Naive thymus-derived CD4-positive, alpha-beta T cell (primary cell): ENCODE measurements around the gene WSCD2. TPM values are rescaled to one million over a fixed set of nuclear protein-coding genes. Genes with fewer than 3 reads are reported as not detected.

Experiments
- ATAC-seq: fragments of 150-1000 bp; cut with Tn5 transposase; 2 replicates; pipeline ENCODE4 v1.10.0; 2021; ENCODE audit warnings: mild to moderate bottlenecking, moderate library complexity
- CTCF ChIA-PET: fragments of 350-600 bp; sonication (Branson Sonifier 250); formaldehyde crosslinking; loops from one replicate; lab custom pipeline; 2021; ENCODE audit warnings: antibody characterized with exemption; lab: Charles Lee
- POLR2A ChIA-PET: fragments of 350-600 bp; sonication (Branson Sonifier 250); formaldehyde crosslinking; loops from one replicate; lab custom pipeline; 2021; ENCODE audit warnings: antibody characterized with exemption, inconsistent platforms; lab: Charles Lee
- DNase-seq, 9 donors: peaks; one replicate each; pipeline versions ENCODE4 v3.0.0 to v3.0.0-alpha.2; 2020 to 2022; ENCODE audit warnings: mixed read lengths in 1 of 9
- H3K27ac ChIP-seq: one replicate; pipeline ENCODE4 v1.7.0; 2013; ENCODE audit warnings: mild to moderate bottlenecking, low read depth, low read length, moderate library complexity
- H3K27me3 ChIP-seq, 2 donors: one replicate each; pipeline ENCODE4 v1.7.0; 2013; ENCODE audit warnings: low read length in 2 of 2, mild to moderate bottlenecking in 2 of 2, moderate library complexity in 2 of 2; ENCODE audit not compliant: control insufficient read depth in 2 of 2, insufficient read depth in 2 of 2
- H3K36me3 ChIP-seq, 3 experiments: 1 replicate in 2 of 3; 2 replicates in 1 of 3; pipeline ENCODE4 v1.7.0; 2013; ENCODE audit warnings: low read length in 3 of 3, mild to moderate bottlenecking in 3 of 3, moderate library complexity in 1 of 3; ENCODE audit not compliant: insufficient read depth in 3 of 3, control insufficient read depth in 2 of 3
- H3K4me1 ChIP-seq, 2 donors: one replicate each; pipeline ENCODE4 v1.7.0; 2013; ENCODE audit warnings: low read length in 2 of 2, mild to moderate bottlenecking in 2 of 2, moderate library complexity in 1 of 2; ENCODE audit not compliant: control insufficient read depth in 2 of 2, insufficient read depth in 2 of 2
- H3K4me3 ChIP-seq: 2 replicates; pipeline ENCODE4 v1.7.0; 2013; ENCODE audit warnings: mild to moderate bottlenecking, low read length
- H3K9me3 ChIP-seq, 3 experiments: 1 replicate in 2 of 3; 2 replicates in 1 of 3; pipeline ENCODE4 v1.7.0; 2013; ENCODE audit warnings: low read length in 3 of 3; ENCODE audit not compliant: control insufficient read depth in 2 of 3
- H3K27ac Mint-ChIP-seq, 9 donors: one replicate each; pipeline ENCODE4 v1.8.0; 2020 to 2022; ENCODE audit warnings: mixed read lengths in 9 of 9, mild to moderate bottlenecking in 8 of 9, moderate library complexity in 5 of 9, inconsistent platforms in 2 of 9
- H3K27me3 Mint-ChIP-seq, 5 donors: one replicate each; pipeline ENCODE4 v1.8.0; 2021 to 2022; ENCODE audit warnings: mixed read lengths in 5 of 5, mild to moderate bottlenecking in 1 of 5
- H3K36me3 Mint-ChIP-seq, 5 donors: one replicate each; pipeline ENCODE4 v1.8.0; 2020 to 2022; ENCODE audit warnings: mixed read lengths in 5 of 5, mild to moderate bottlenecking in 3 of 5, inconsistent platforms in 1 of 5
- H3K4me1 Mint-ChIP-seq, 7 donors: one replicate each; pipeline ENCODE4 v1.8.0; 2020 to 2022; ENCODE audit warnings: mixed read lengths in 7 of 7, mild to moderate bottlenecking in 3 of 7, inconsistent platforms in 1 of 7
- H3K4me3 Mint-ChIP-seq, 10 donors: one replicate each; pipeline ENCODE4 v1.8.0; 2020 to 2022; ENCODE audit warnings: mild to moderate bottlenecking in 10 of 10, mixed read lengths in 10 of 10, moderate library complexity in 6 of 10, inconsistent platforms in 2 of 10
- H3K9me3 Mint-ChIP-seq, 11 donors: one replicate each; pipeline ENCODE4 v1.8.0; 2020 to 2022; ENCODE audit warnings: mixed read lengths in 11 of 11, mild to moderate bottlenecking in 4 of 11, inconsistent platforms in 1 of 11, moderate library complexity in 1 of 11
- intact Hi-C, 2 donors: fragments of 100-400 bp; cut with micrococcal nuclease; formaldehyde crosslinking; loops; one replicate each; pipeline ENCODE4 v1.15.1; 2023
- polyA plus RNA-seq, 2 donors: library from polyadenylated mRNA; unstranded; fragments of 300-500 nt; fragmentation: Illumina TruSeq; gene quantifications; one replicate each; pipeline ENCODE4 v1.2.3, GENCODE V29; 2021
- total RNA-seq, 6 experiments: library from RNA in 5 of 6; stranded (reverse) in 5 of 6; gene quantifications; 1 replicate in 5 of 6; 2 replicates in 1 of 6; pipeline ENCODE4 v1.2.3 and lab custom pipeline; 2021 to 2026

Gene WSCD2
- not detected for total RNA-seq
- polyA plus RNA-seq: not detected
- total RNA-seq (lab: John Stamatoyannopoulos, UW): not detected

DNA sequence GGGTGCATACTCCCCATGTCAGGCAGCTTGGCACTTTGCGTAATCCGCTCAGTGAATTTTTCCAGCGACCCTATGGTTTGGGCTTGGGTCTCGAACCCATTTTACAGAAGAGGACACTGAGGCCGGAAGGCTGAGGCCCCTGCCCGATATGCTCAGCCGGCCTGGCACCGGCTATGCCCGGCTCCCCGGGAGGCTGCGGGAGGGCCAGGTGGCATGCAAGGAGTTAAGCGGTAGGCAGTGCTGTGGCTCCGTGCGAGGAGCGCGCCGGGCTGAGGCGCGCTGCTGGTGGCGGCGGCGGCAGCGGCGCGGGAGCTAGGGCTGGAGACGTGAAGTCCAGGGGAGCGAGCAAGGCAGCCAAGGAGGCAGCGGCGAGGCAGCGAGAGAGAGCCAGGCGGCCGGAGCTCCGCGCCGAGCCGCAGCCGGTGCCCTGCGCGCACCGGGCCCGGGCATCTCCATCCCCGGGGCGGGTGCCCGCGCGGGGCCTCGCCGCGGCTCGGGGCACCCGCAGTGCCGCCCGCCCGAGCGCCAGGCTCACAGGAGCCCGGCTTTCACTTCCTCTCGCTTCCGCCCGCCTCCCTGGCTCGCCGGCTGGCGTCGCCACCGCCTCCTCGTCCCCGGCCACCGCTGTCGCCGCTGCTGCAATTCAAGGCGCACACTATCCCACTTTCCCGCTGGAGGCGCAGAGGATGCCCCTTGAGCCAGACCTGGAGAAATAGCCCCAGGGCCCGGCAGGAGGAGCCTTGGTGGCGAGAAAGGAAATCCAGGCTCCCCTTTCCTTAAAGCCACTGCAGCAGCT lies at the start of gene WSCD2:
Gene WSCD2 (plus strand): TSS at position 272 of the 796 bp plus-strand sequence. CDS start 66,545 bp downstream, outside the sequence.
- peak within 1 kb of the TSS in 6 of 10 donors; percentile 30 to 66 (median 46) for H3K4me3 Mint-ChIP-seq
- Histone ChIP-seq H3K9me3 (no peaks in the 10 kb centered on the region), H3K36me3 (no peaks in the 10 kb centered on the region), H3K27ac (no peak within 1 kb of the TSS), H3K4me1 (no peaks in the 10 kb centered on the region), H3K27me3 (peaks cover 0 to 6% of the 10 kb centered on the region in 2 donors), H3K4me3 (no peak within 1 kb of the TSS)
- no peak within 1 kb of the TSS for H3K27ac Mint-ChIP-seq
- peaks cover 0 to 5% (median 0%) of the 10 kb centered on the region in 5 donors for H3K36me3 Mint-ChIP-seq
- intact Hi-C loops: no loop called here
- H3K4me1 Mint-ChIP-seq: peaks cover 0 to 6% (median 0%) of the 10 kb centered on the region in 7 donors
- ChIA-PET CTCF (no interaction called here), POLR2A (no interaction called here)
- H3K9me3 Mint-ChIP-seq: peaks cover 0 to 18% (median 0%) of the 10 kb centered on the region in 11 donors
- H3K27me3 Mint-ChIP-seq: peaks cover 59 to 70% (median 60%) of the 10 kb centered on the region in 5 donors
- DNase-seq (no peak), ATAC-seq (peak; percentile 59)

DNA sequence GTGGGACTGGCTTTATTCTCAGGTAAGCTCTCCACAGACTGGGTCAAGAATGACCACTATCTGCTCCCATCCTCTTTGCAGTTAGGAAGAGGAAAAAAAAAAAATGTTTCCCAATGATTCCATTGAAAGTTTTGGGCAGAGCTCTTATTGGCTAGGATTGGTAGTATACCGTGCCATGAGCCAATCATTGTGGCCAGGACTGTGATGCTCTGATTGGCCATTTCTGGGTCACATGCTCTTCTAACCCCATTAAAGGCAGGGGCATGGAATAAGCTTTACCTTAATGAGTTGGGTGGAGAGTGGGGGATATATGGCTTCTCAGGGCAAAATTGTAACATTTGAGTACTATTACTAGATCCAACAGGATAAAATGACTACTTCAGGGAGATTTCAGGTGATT lies 49.4 kb upstream of the WSCD2 start:
- CTCF ChIA-PET: no interaction called here
- no peak for DNase-seq

DNA sequence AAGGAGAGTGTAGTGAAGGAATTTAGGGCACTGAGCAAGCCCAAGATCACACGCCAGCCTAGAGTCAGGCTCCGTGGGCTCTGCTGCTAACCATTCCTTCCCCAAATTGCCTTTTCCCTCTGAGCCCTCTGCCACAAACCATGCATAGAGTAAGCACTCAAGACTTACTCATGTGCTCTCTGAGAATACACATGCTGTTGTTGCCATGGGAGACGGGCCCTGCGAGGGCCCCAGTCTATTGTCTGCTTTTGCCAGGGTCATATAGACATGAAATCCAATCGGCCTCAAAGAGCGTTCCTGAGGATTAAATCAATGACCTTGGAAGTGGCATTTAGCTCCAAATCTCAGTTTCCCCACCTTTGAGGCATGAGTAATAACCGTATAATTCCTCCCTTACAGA lies 48.7 kb upstream of the WSCD2 start:
- intact Hi-C loops: no loop called here
- Histone ChIP-seq H3K27me3 (no peaks in the 10 kb centered on the region), H3K9me3 (peaks cover 0 to 7% (median 0%) of the 10 kb centered on the region in 3 experiments), H3K36me3 (no peaks in the 10 kb centered on the region), H3K4me3 (no peak overlapping the region), H3K4me1 (no peaks in the 10 kb centered on the region), H3K27ac (no peak overlapping the region)
- DNase-seq: no peak
- ChIA-PET POLR2A (no interaction called here), CTCF (no interaction called here)
- ATAC-seq: no peak
- H3K4me1 Mint-ChIP-seq: no peaks in the 10 kb centered on the region
- H3K27me3 Mint-ChIP-seq: peaks cover 0 to 42% (median 37%) of the 10 kb centered on the region in 5 donors
- H3K27ac Mint-ChIP-seq: no peak overlapping the region
- no peak overlapping the region for H3K4me3 Mint-ChIP-seq
- H3K36me3 Mint-ChIP-seq: peaks cover 0 to 4% (median 0%) of the 10 kb centered on the region in 5 donors
- H3K9me3 Mint-ChIP-seq: peaks cover 0 to 22% (median 5%) of the 10 kb centered on the region in 11 donors

More for the DNA sequence above, 49.4 kb upstream of the WSCD2 start:
- intact Hi-C loops: no loop called here
- ATAC-seq: no peak
- Histone ChIP-seq H3K4me3 (no peak overlapping the region), H3K36me3 (no peaks in the 10 kb centered on the region), H3K4me1 (no peaks in the 10 kb centered on the region), H3K27ac (no peak overlapping the region), H3K9me3 (peaks cover 0 to 7% (median 0%) of the 10 kb centered on the region in 3 experiments), H3K27me3 (no peaks in the 10 kb centered on the region)
- peaks cover 0 to 16% (median 3%) of the 10 kb centered on the region in 11 donors for H3K9me3 Mint-ChIP-seq
- POLR2A ChIA-PET: no interaction called here
- no peaks in the 10 kb centered on the region for H3K4me1 Mint-ChIP-seq
- peaks cover 0 to 3% (median 0%) of the 10 kb centered on the region in 5 donors for H3K36me3 Mint-ChIP-seq
- H3K27me3 Mint-ChIP-seq: peaks cover 2 to 47% (median 37%) of the 10 kb centered on the region in 5 donors
- H3K4me3 Mint-ChIP-seq: no peak overlapping the region
- H3K27ac Mint-ChIP-seq: no peak overlapping the region

DNA sequence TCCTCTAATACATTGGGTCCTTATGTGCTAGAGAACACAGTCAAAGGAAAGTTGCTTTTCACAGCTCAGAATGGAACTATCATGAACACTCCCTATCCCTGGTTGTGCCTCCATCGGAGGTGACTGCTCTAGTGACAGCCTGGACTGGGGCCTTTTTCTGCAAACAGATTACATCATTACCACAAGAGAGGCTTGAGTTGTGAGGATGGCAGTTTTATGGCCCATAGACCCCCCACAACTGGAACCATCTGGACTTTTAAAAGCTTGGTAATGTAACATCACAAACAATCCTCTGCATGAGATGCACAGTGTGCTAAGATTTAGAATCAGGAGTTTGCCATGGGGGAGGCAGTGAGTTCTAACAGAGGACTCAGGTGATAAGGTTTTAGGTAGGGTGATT lies 46.6 kb upstream of the WSCD2 start:
- intact Hi-C loops: no loop called here
- CTCF ChIA-PET: no interaction called here
- no peaks in the 10 kb centered on the region for H3K27me3 ChIP-seq
- ATAC-seq (no peak), DNase-seq (no peak)
- Mint-ChIP-seq H3K4me1 (no peaks in the 10 kb centered on the region), H3K4me3 (no peak overlapping the region), H3K27ac (no peak overlapping the region), H3K9me3 (peaks cover 0 to 33% (median 10%) of the 10 kb centered on the region in 11 donors), H3K36me3 (peaks cover 0 to 8% (median 0%) of the 10 kb centered on the region in 5 donors), H3K27me3 (peaks cover 0 to 32% (median 27%) of the 10 kb centered on the region in 5 donors)
- H3K27ac ChIP-seq: no peak overlapping the region
- POLR2A ChIA-PET: no interaction called here
- H3K4me1 ChIP-seq: no peaks in the 10 kb centered on the region
- H3K9me3 ChIP-seq: peaks cover 0 to 14% (median 0%) of the 10 kb centered on the region in 3 experiments
- H3K4me3 ChIP-seq: no peak overlapping the region
- H3K36me3 ChIP-seq: no peaks in the 10 kb centered on the region

DNA sequence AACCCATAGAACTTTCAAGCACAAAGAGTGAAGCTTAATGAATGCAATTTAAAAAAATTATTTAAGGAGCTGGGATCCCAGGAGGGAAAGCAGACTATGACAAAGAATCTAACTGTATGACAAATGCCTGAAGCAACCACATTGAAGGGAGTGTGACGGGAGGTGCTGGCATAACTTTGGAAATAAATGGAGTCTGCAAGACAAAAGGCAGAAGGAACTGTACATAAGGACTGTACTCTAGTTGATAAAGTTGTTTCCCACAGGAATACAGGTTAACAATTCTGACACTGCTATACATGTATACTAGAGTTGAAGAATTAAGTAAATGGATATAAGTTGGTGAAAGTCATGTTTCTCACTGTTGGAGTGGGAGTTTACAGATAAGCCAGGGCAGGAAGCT lies 41.2 kb upstream of the WSCD2 start:
- Mint-ChIP-seq H3K27me3 (peaks cover 0 to 26% (median 19%) of the 10 kb centered on the region in 5 donors), H3K9me3 (peaks cover 0 to 54% (median 24%) of the 10 kb centered on the region in 11 donors), H3K4me3 (no peak overlapping the region), H3K36me3 (peaks cover 0 to 12% (median 0%) of the 10 kb centered on the region in 5 donors), H3K4me1 (no peaks in the 10 kb centered on the region), H3K27ac (no peak overlapping the region)
- no peaks in the 10 kb centered on the region for H3K27me3 ChIP-seq
- no peaks in the 10 kb centered on the region for H3K36me3 ChIP-seq
- ATAC-seq (no peak), DNase-seq (no peak)
- no peaks in the 10 kb centered on the region for H3K4me1 ChIP-seq
- no peak overlapping the region for H3K27ac ChIP-seq
- intact Hi-C loops: no loop called here
- no peak overlapping the region for H3K4me3 ChIP-seq
- peaks cover 0 to 28% (median 0%) of the 10 kb centered on the region in 3 experiments for H3K9me3 ChIP-seq
- CTCF ChIA-PET: interaction anchor here (0.9 kb wide), 1 partner anchor 15 kb away, joined by 3 read pairs; no protein-coding TSS in a partner anchor
- POLR2A ChIA-PET: no interaction called here

DNA sequence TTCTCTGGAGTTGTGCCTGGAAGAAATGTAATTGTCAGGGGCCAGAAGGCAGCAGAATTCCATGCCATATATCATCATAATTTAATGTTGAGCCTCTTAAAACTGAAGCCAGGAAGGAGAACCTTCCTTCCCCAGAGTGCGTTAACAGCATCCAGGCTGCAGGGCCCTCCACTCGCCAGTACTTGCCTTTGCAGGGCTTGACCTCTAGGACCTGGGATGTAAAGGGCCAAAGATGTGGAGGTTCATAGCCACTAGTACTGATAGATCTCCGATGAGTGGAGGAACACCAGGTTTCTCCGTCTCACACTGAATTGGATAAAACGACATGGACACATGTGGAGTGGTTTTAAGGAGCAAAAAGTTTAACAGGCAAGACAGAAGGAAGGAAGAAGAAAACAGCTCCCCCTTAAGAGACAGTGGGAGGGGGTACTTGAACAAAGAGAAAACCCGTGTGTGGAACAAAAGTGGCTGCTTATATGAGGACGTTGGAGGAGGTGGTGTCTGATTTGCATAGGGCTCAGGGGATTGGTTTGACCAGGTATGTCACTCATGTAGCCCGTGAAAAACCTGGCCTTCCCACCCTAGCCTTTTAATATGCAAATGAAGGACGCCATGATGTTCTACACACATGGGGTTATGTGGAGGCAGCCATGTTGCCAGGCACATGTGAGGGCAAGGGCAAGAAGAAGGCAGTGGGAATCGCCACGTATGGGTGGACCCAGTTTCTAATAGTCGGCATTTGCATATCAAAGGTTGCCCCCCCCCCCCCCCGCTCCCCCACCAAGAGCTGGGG lies 38.8 kb upstream of the WSCD2 start:
- peaks cover 0 to 44% (median 17%) of the 10 kb centered on the region in 11 donors for H3K9me3 Mint-ChIP-seq
- no peak overlapping the region for H3K4me3 ChIP-seq
- no peak for ATAC-seq
- no peaks in the 10 kb centered on the region for H3K36me3 ChIP-seq
- CTCF ChIA-PET: no interaction called here
- DNase-seq: no peak
- no peak overlapping the region for H3K27ac Mint-ChIP-seq
- H3K27me3 ChIP-seq: no peaks in the 10 kb centered on the region
- peaks cover 2 to 29% (median 25%) of the 10 kb centered on the region in 5 donors for H3K27me3 Mint-ChIP-seq
- H3K36me3 Mint-ChIP-seq: peaks cover 0 to 9% (median 0%) of the 10 kb centered on the region in 5 donors
- H3K4me1 ChIP-seq: no peaks in the 10 kb centered on the region
- H3K4me3 Mint-ChIP-seq: no peak overlapping the region
- POLR2A ChIA-PET: no interaction called here
- intact Hi-C loops: no loop called here
- no peaks in the 10 kb centered on the region for H3K4me1 Mint-ChIP-seq
- H3K9me3 ChIP-seq: peaks cover 0 to 22% (median 0%) of the 10 kb centered on the region in 3 experiments
- H3K27ac ChIP-seq: no peak overlapping the region
